ENCODE data around the gene RNASEL. TPM values are rescaled to one million over a fixed set of nuclear protein-coding genes. Genes with fewer than 3 reads are reported as not detected.

Gene RNASEL
- total and polyA plus RNA-seq, 9 of the 15 experiments (the other 6 are each of a cell fraction or from before 2014, with no cell fraction given): 4.3 to 11.1 (median 7.2) TPM

GRCh38 chr1:182627622-182628021, 38.6 kb upstream of the RNASEL start (continued):
- no peak for TF ChIP-seq E2F4 (CRISPR knock-in tag; IDR thresholded peaks at IDR 0.05; ENCODE audit: low read depth)
- TF ChIP-seq POLR2B (IDR thresholded peaks at IDR 0.05; ENCODE audit: low read depth, partially characterized antibody): no peak
- TF ChIP-seq KAT8 (IDR thresholded peaks at IDR 0.05; ENCODE audit: low read depth): no peak

GRCh38 chr1:182626527-182626926, 37.5 kb upstream of the RNASEL start:
- Histone ChIP-seq H3K79me2 (ENCODE audit: control insufficient read depth, insufficient read depth, low read length) (no peaks in the 10 kb centered on the region), H3K9ac (ENCODE audit: insufficient read depth in 1 of 2, low read depth in 2 of 2, low read length in 2 of 2) (no peak overlapping the region), H3K36me3 (ENCODE audit: control insufficient read depth, insufficient read depth, low read length) (no peaks in the 10 kb centered on the region), H3K4me1 (replicated peaks in 1 of 2; ENCODE audit: control insufficient read depth in 2 of 2, insufficient read depth in 2 of 2, low read length in 2 of 2) (no peaks in the 10 kb centered on the region; a peak in 1 of 5 replicates), H3K9me1 (ENCODE audit: control insufficient read depth, insufficient read depth, low read length) (no peaks in the 10 kb centered on the region), H3K27ac (ENCODE audit: extremely low read depth, low read depth, low read length) (no peak overlapping the region), H3K9me3 (replicated peaks; ENCODE audit: control insufficient read depth, insufficient read depth, low read depth, low read length) (no peaks in the 10 kb centered on the region), H4K20me1 (replicated peaks; ENCODE audit: control insufficient read depth, insufficient read depth, low read length) (no peaks in the 10 kb centered on the region), H3K4me2 (ENCODE audit: insufficient read depth, low read length) (no peak overlapping the region), H2AFZ (ENCODE audit: low read depth, low read length) (no peak overlapping the region), H3K4me3 (no peak overlapping the region), H3K27me3 (ENCODE audit: control insufficient read depth in 2 of 2, insufficient read depth in 2 of 2, low read length in 2 of 2) (peaks cover 12 to 35% of the 10 kb centered on the region in 2 experiments)
- DNase-seq (ENCODE audit: extremely low read depth in 1 of 4, low spot score in 3 of 4) (no peak), ATAC-seq (no peak), FAIRE-seq (no peak)
- in situ Hi-C loops (cut with MboI): no loop called here
- intact Hi-C loops (cut with micrococcal nuclease): no loop called here
- TF ChIP-seq KDM2B (CRISPR knock-in tag; IDR thresholded peaks at IDR 0.05) (no peak), FIP1L1 (IDR thresholded peaks at IDR 0.05; ENCODE audit: low read depth, low read length, poor library complexity, severe bottlenecking) (no peak), GABPB2 (CRISPR knock-in tag; conservative IDR thresholded peaks at IDR 0.05) (no peak), ZNF77 (CRISPR knock-in tag; IDR thresholded peaks at IDR 0.05) (no peak), LEF1 (IDR thresholded peaks at IDR 0.05) (no peak), PCBP1 (IDR thresholded peaks at IDR 0.05; ENCODE audit: low read depth, low read length, poor library complexity, severe bottlenecking) (no peak)
- ChIA-PET CTCF (ENCODE audit: low intra/inter-chr PET ratio) (no interaction called here), POLR2A (no interaction called here)
- WGBS (ENCODE audit: insufficient coverage, low coverage, missing lambda C conversion rate): 0% methylated on average over 1 of the region's 1 CpG
- no TSS peak for BruUV-seq (replicated peaks)

Measured in K562 (cell line).